WI38 (cell line): ENCODE results near the gene NAA60.

Experiments
- H3K4me3 ChIP-seq: 2 replicates; pipeline ENCODE4 v1.5.1; 2011; ENCODE audit warnings: low read depth, mild to moderate bottlenecking, control low read depth, low read length
- CTCF ChIP-seq: IDR thresholded peaks from 2 replicates; pipeline ENCODE4 v1.5.1; 2012; ENCODE audit warnings: low read depth, mild to moderate bottlenecking, control low read depth, low read length

The NAA60 gene

GRCh38 chr16:3509470-3509928 lies 66.0 kb downstream of the NAA60 start:
- no peak for TF ChIP-seq CTCF
- H3K4me3 ChIP-seq: no peak overlapping the region

GRCh38 chr16:3510416-3510815 lies 66.9 kb downstream of the NAA60 start:
- no peak overlapping the region for H3K4me3 ChIP-seq
- TF ChIP-seq CTCF: no peak

- H3K4me3 ChIP-seq: no peak overlapping the region
- TF ChIP-seq CTCF: no peak
These were observed 68.1 kb downstream of the NAA60 start for GRCh38 chr16:3511286-3512180.

GRCh38 chr16:3513892-3514583 lies 70.6 kb downstream of the NAA60 start:
- TF ChIP-seq CTCF: no peak
- no peak overlapping the region for H3K4me3 ChIP-seq

GRCh38 chr16:3514621-3515020 lies 71.1 kb downstream of the NAA60 start:
- TF ChIP-seq CTCF: no peak
- H3K4me3 ChIP-seq: no peak overlapping the region

- no peak overlapping the region for H3K4me3 ChIP-seq
- TF ChIP-seq CTCF: no peak
These were observed 72.4 kb downstream of the NAA60 start for GRCh38 chr16:3515897-3516296.
